ENCODE measurements around the gene SPDYE9.
"Not testable (repeated sequence)": the region's sequence is repeated elsewhere in the genome, so short reads cannot be mapped to it uniquely, and the experiment has no call there.

The SPDYE9 gene

GRCh38 chr7:73085938-73086337 lies at the start of gene SPDYE9:
Gene SPDYE9, minus strand, starts transcription at chr7:73086038. Its CDS starts 1,800 bp downstream, at chr7:73084238.
- not testable (repeated sequence) for DNase-seq

DNA sequence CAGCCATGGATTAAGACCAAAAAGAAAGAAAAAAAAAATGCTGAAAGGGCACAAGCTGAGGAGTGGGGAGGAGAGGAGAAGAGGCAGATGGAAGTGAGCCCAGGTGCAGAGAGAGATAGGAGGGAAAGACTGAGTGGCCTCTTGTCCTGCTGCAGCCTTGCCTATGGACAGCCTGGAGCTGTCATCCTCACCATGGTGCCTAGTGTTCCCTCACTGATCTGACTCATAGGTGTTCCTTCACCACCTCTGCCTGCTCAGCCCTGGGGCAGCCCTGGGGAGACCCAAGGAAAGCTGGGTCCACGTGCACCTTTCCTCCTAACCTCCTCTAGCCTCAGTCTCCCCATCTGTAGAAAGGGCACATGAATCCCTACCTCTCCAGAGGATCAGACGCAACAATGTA lies 49.0 kb upstream of the SPDYE9 start:
- not testable (repeated sequence) for DNase-seq

GRCh38 chr7:73132651-73133217 lies 46.9 kb upstream of the SPDYE9 start:
- DNase-seq = not testable (repeated sequence)

- DNase-seq = not testable (repeated sequence)
These were observed 44.8 kb upstream of the SPDYE9 start for GRCh38 chr7:73130612-73131011.

GRCh38 chr7:73124126-73124525 lies 38.3 kb upstream of the SPDYE9 start:
- not testable (repeated sequence) for DNase-seq

GRCh38 chr7:73122778-73123447 lies 37.1 kb upstream of the SPDYE9 start:
- not testable (repeated sequence) for DNase-seq

GRCh38 chr7:73118155-73118554 lies 32.3 kb upstream of the SPDYE9 start:
- DNase-seq = not testable (repeated sequence)

GRCh38 chr7:73057811-73058210 lies 28.0 kb downstream of the SPDYE9 start, which contains the start of gene SPDYE11:
Gene SPDYE11, minus strand, starts transcription at chr7:73057911. Its CDS starts 1,800 bp downstream, at chr7:73056111.
- DNase-seq = not testable (repeated sequence)

DNA sequence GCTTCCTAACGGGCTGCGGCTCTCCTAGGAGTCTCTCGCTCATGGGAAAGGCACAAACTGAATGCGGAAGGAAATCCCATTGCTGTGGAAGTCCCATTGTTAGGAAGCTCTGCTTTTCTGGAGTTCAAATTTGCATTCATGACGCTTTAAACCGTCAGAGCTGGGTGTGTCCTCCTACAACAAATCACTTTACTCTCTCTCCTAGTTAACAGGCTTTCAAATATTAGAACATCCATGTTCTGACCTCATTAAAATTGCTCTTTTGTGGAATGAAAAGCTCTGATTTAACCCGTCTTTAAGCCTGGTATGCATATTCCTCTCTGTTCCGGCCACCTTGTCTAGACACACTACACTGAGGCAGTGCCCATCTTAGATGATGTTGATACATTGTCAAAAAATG lies 56.2 kb downstream of the SPDYE9 start, which contains the start of gene SPDYE8:
Gene SPDYE8, minus strand, starts transcription at position 101 of the 400 bp plus-strand sequence. CDS start 1,800 bp downstream, outside the sequence.
- not testable (repeated sequence) for DNase-seq

All from left hindlimb (tissue), 1 donor.